Measurements from ENCODE around the gene MS4A15. TPM values are rescaled to one million over a fixed set of nuclear protein-coding genes. Genes with fewer than 3 reads are reported as not detected.
"Not testable (repeated sequence)": the region's sequence is repeated elsewhere in the genome, so short reads cannot be mapped to it uniquely, and the experiment has no call there.

MS4A15 gene
- total RNA-seq, 1 experiment from 2014 or later, result not detected

- no peak for DNase-seq (ENCODE audit: low read depth)
Observed at GRCh38 chr11:60803273-60803936, 46.7 kb downstream of the MS4A15 start.

DNA sequence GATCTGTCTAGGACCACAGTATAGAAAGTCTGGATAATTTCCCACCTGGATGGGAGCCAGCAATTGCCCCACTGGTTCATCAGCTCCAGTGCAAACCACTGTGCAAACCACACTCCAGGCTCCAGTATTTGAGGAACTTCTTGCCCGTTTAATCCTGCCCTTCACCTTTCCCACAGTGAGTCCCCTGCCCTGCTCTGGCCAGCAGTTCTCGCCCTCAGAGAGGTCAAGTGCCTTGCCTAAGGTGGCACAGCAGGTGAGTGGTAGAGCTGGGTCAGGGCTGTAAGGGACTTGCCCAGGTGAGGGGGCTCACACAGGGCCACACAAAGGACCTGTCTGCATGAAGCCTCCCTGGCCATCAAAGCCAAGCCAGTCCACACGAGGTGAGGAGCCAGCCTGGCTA, 52.6 kb downstream of the MS4A15 start:
- DNase-seq (ENCODE audit: low read depth), result no peak

GRCh38 chr11:60809691-60810090, 53.0 kb downstream of the MS4A15 start:
- no peak for DNase-seq (ENCODE audit: low read depth)

DNA sequence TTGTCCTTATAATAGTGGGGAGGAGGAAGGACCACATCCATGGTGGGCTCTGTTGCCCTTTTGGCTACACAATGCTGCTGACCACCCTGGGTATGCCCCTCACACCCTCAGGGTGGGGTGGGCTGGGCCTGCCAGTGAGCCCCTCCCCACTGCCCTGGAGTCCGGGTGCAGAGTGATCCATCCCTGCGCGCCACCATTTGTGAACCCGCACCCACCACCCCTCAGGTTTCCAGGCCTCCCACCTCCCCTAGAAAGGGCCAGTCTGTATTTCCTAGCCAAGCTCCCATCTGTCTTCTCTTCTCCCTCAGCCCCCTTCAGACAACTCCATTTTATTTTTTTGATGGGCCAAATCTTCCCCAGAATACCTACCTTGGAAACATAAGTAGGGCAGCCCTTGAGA, 53.5 kb downstream of the MS4A15 start:
- DNase-seq (ENCODE audit: low read depth), result no peak

GRCh38 chr11:60810569-60810968, 53.9 kb downstream of the MS4A15 start:
- DNase-seq (ENCODE audit: low read depth), result no peak

DNA sequence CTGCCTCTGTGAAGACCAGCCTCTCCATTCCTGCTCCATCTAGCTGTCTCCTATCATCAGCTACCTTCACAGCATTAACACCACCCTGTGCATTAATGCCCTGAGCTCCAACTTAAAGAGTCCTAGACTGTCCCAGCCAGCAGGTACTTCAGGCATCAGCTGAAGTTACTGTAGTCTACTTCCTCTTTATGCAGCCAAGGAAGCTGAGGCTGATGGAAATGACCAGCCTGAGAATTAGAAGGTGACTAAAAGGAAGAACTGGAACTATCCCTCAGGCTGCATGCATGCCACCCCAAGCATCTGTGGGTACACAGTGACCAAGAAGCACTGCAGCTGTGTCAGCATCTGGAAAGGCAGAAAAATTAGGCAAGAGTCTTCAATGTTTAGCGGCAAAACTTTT, 56.7 kb downstream of the MS4A15 start:
- DNase-seq (ENCODE audit: low read depth), result no peak

- DNase-seq (ENCODE audit: low read depth), result no peak
Observed at GRCh38 chr11:60814112-60814511, 57.4 kb downstream of the MS4A15 start.

DNA sequence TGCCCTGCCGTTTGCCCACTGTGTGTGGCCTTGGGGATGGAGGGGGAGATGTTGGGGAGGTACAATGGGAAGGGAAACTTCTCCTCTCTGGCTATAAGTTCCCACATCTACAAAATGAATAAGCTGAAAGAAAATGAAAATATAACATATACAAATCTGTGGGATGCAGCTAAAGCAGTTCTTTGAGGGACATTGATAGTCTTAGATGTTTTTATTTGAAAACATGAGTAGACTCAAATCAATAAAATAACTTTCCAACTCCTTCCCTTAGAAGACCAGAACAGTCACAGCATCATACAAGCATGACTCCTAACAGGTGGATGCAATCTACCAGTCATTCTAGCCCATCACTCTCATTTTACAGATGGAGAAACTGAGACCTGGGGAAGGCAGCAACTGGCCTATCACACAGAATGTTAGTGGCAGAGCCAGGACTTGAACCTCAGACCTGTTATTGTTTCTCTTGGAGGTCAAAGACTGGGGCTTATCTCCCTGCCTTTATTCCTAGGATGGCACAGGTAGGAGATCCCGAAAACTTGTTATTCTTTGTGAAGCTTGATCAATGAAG, 60.0 kb downstream of the MS4A15 start:
- no peak for DNase-seq (ENCODE audit: low read depth)

- DNase-seq (ENCODE audit: low read depth), result no peak
Observed at GRCh38 chr11:60818057-60818456, 61.4 kb downstream of the MS4A15 start.

DNA sequence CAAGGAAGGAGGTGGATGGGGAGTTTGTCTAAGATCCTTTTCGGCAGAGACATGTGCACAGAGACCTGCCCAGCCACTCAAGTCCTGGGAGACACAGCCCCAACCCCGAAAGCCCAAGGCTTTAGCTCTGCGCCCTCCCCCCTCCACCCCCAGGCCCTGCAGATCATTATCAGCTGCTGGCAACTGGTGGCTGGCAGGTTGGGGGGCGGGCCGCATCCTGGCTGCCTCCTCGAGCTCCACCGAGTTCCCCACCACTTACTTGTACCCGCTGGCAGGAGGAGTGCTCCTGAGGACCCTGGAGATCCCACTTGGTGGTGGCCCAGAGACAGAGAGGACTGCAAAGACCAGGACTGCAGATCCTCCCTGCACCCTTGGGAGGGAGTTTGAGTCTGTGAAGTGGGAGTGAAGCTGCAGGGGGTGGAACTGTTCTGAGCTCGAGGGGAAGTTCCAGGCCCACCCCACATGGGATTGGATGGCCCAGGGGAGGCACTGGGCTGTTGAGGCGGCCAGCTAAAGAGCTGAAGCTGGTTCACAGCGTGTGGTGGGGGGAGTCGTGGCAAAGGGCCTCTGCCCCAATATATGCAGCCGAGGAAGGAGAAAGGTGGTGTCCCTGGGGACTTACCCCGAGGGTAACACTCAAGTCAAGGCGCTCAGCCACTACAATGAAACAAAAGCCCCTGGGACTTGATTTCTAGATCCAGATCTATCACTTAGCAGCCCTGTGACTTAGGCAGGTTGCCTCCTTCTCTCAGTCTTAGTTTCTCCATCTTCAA, 65.3 kb downstream of the MS4A15 start:
- DNase-seq (ENCODE audit: low read depth), result no peak

GRCh38 chr11:60823745-60824306, 67.2 kb downstream of the MS4A15 start:
- not testable (repeated sequence) for DNase-seq (ENCODE audit: low read depth)

DNA sequence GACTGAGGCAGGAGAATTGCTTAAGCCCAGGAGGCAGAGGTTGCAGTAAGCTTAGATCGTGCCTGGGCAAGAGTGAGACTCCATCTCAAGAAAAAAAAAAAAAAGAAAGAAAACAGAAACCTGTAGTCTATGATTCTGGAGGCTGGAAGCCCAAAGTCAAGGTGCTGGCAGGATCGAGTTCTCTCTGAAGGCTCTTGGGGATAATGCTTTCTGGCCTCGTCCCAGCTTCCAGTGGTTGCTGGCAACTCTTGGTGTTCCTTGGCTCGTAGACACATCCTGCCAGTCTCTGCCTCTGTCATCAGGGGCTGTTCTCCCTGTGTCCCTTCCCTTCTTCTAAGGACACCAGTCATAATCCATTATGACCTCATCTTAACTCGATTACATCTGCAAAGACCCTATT, 68.5 kb downstream of the MS4A15 start:
- DNase-seq (ENCODE audit: low read depth), result no peak

DNA sequence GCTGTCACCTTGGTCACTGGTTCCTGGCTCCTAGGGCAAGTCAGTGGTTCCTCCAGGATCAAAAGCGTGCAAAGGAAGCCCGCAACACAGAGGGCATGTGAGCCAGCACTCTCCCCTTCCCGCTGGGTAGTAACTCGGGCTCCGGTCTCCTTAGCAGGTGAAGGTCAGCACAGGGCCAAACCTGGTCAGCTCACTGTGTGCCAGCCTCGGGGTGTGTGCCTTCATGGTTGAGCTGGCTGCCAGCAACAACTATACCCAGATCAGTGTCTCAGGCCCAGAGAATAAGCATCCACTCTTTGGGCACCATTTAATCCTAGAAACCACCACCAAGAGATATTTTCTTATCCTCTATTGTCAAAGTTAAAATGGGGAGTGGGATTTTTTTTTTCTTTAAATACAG, 69.1 kb downstream of the MS4A15 start:
- no peak for DNase-seq (ENCODE audit: low read depth)

Other genes with a start within 250 kb of the MS4A15 start
- 0.86 TPM in 1 of 2 replicates, not detected in the other for gene MS4A13, start 241.5 kb upstream of the MS4A15 start, total RNA-seq (2014; rRNA removed; shearing (Covaris generic))
- gene MS4A8, start 57.3 kb upstream of the MS4A15 start, total RNA-seq (2014; rRNA removed; shearing (Covaris generic)), result not detected in 2 replicates
- not detected in 2 replicates for gene MS4A18, start 32.1 kb upstream of the MS4A15 start, total RNA-seq (2014; rRNA removed; shearing (Covaris generic))
- gene MS4A10, start 28.5 kb downstream of the MS4A15 start, total RNA-seq (2014; rRNA removed; shearing (Covaris generic)), result not detected in 2 replicates
- 16.0 and 17.7 TPM in 2 replicates for gene CCDC86, start 85.2 kb downstream of the MS4A15 start, total RNA-seq (2014; rRNA removed; shearing (Covaris generic))
- 0.06 TPM in 1 of 2 replicates, not detected in the other for gene PTGDR2, start 99.1 kb downstream of the MS4A15 start, total RNA-seq (2014; rRNA removed; shearing (Covaris generic))
- gene ZP1, start 110.7 kb downstream of the MS4A15 start, total RNA-seq (2014; rRNA removed; shearing (Covaris generic)), result not detected in 2 replicates
- gene PRPF19, start 149.7 kb downstream of the MS4A15 start, total RNA-seq (2014; rRNA removed; shearing (Covaris generic)), result 86.3 and 91.2 TPM in 2 replicates
- gene TMEM109, start 157.3 kb downstream of the MS4A15 start, total RNA-seq (2014; rRNA removed; shearing (Covaris generic)), result 54.5 and 56.6 TPM in 2 replicates
- gene TMEM132A, start 167.6 kb downstream of the MS4A15 start, total RNA-seq (2014; rRNA removed; shearing (Covaris generic)), result 59.4 and 82.6 TPM in 2 replicates
- gene SLC15A3, start 195.3 kb downstream of the MS4A15 start, total RNA-seq (2014; rRNA removed; shearing (Covaris generic)), result 3.0 and 3.9 TPM in 2 replicates
- gene CD6, start 214.8 kb downstream of the MS4A15 start, total RNA-seq (2014; rRNA removed; shearing (Covaris generic)), result 0.06 and 0.46 TPM in 2 replicates